ENCODE data around the gene PLCXD3. TPM values are rescaled to one million over a fixed set of nuclear protein-coding genes. Genes with fewer than 3 reads are reported as not detected.

The PLCXD3 gene
- total and polyA plus RNA-seq, 9 of the 15 experiments (the other 6 are each of a cell fraction or from before 2014, with no cell fraction given): not detected

- Histone ChIP-seq H3K79me2 (ENCODE audit: control insufficient read depth, insufficient read depth, low read length) (no peaks in the 10 kb centered on the region), H3K4me2 (ENCODE audit: insufficient read depth, low read length) (no peak overlapping the region), H3K9me3 (replicated peaks; ENCODE audit: control insufficient read depth, insufficient read depth, low read depth, low read length) (peaks cover 3% of the 10 kb centered on the region; the same call in 1 of the 2 replicates), H3K4me1 (replicated peaks in 1 of 2; ENCODE audit: control insufficient read depth in 2 of 2, insufficient read depth in 2 of 2, low read length in 2 of 2) (no peaks in the 10 kb centered on the region), H3K27ac (ENCODE audit: extremely low read depth, low read depth, low read length) (no peak overlapping the region), H3K9me1 (ENCODE audit: control insufficient read depth, insufficient read depth, low read length) (no peaks in the 10 kb centered on the region), H2AFZ (ENCODE audit: low read depth, low read length) (no peak overlapping the region), H4K20me1 (replicated peaks; ENCODE audit: control insufficient read depth, insufficient read depth, low read length) (no peaks in the 10 kb centered on the region), H3K9ac (ENCODE audit: insufficient read depth in 1 of 2, low read depth in 2 of 2, low read length in 2 of 2) (no peak overlapping the region), H3K4me3 (no peak overlapping the region), H3K27me3 (ENCODE audit: control insufficient read depth in 2 of 2, insufficient read depth in 2 of 2, low read length in 2 of 2) (no peaks in the 10 kb centered on the region), H3K36me3 (ENCODE audit: control insufficient read depth, insufficient read depth, low read length) (no peaks in the 10 kb centered on the region)
- no peak for FAIRE-seq
- 2% methylated on average over 5 of the region's 5 CpGs for WGBS (ENCODE audit: insufficient coverage, low coverage, missing lambda C conversion rate)
- in situ Hi-C loops (cut with MboI) (no loop called here), intact Hi-C loops (cut with micrococcal nuclease) (no loop called here)
- DNase-seq (ENCODE audit: extremely low read depth in 1 of 4, low spot score in 3 of 4): no peak
- ChIA-PET CTCF (ENCODE audit: low intra/inter-chr PET ratio) (no interaction called here), POLR2A (interaction anchor here (0.6 kb wide), 1 partner anchor 16 kb away, joined by 3 read pairs; no protein-coding TSS in a partner anchor)
- no peak for ATAC-seq
- no peak for TF ChIP-seq KAT7 (CRISPR knock-in tag; IDR thresholded peaks at IDR 0.05; ENCODE audit: borderline replicate concordance)
- no peak for TF ChIP-seq RBM22 (IDR thresholded peaks at IDR 0.05; ENCODE audit: low read depth, low read length, poor library complexity, severe bottlenecking)
- no peak for TF ChIP-seq TEAD1 (CRISPR knock-in tag; IDR thresholded peaks at IDR 0.05)
- no peak for TF ChIP-seq E2F3 (CRISPR knock-in tag; IDR thresholded peaks at IDR 0.05)
- TF ChIP-seq MYBL2 (IDR thresholded peaks at IDR 0.05; ENCODE audit: low read depth): no peak
- TF ChIP-seq MYBL2 (CRISPR knock-in tag; IDR thresholded peaks at IDR 0.05; ENCODE audit: borderline replicate concordance): no peak
- no peak for TF ChIP-seq MAZ (CRISPR knock-in tag; conservative IDR thresholded peaks at IDR 0.05 in 1 of 2, IDR thresholded peaks at IDR 0.05 in 1 of 2)
- no peak for TF ChIP-seq ZNF133 (CRISPR knock-in tag; IDR thresholded peaks at IDR 0.05)
- no peak for TF ChIP-seq ATF7 (IDR thresholded peaks at IDR 0.05)
- TF ChIP-seq BCOR (IDR thresholded peaks at IDR 0.05): no peak
- no peak for TF ChIP-seq ZZZ3 (IDR thresholded peaks at IDR 0.05)
- TF ChIP-seq ZNF354B (CRISPR knock-in tag; IDR thresholded peaks at IDR 0.05): no peak
- no TSS peak for BruUV-seq (replicated peaks)
Observed at GRCh38 chr5:41373230-41373629, 137.2 kb downstream of the PLCXD3 start.

Data from K562 (cell line).